Posterior cingulate gyrus (tissue), 11 donors: ENCODE data around the gene GALR2.

ENCODE experiments used
- DNase-seq, 10 donors: peaks; one replicate each; pipeline versions ENCODE4 v3.0.0 to v3.0.0-alpha.2; 2020 to 2021; ENCODE audit warnings: mixed read lengths in 3 of 10
- intact Hi-C: fragments of 100-400 bp; cut with DNase I; formaldehyde crosslinking; loops from one replicate; pipeline ENCODE4 v1.15.1; 2023

The GALR2 gene

GRCh38 chr17:76078860-76079534, 4.4 kb downstream of the GALR2 start, which contains the start of gene ZACN:
ZACN (plus strand) TSS chr17:76079182; CDS start chr17:76079265, 83 bp downstream.
- intact Hi-C loops, result no loop called here
- peak in 1 of 10 donors; percentile 72 for DNase-seq

- intact Hi-C loops, result no loop called here
- DNase-seq, result no peak
Measured at GRCh38 chr17:76079535-76079955, 5.0 kb downstream of the GALR2 start.

- intact Hi-C loops, result no loop called here
- DNase-seq, result peak in 2 of 10 donors; percentile 72 to 73
Measured at GRCh38 chr17:76079956-76080767, 5.6 kb downstream of the GALR2 start.

GRCh38 chr17:76080768-76081287, 6.2 kb downstream of the GALR2 start:
- no peak for DNase-seq
- intact Hi-C loops, result no loop called here

GRCh38 chr17:76081295-76082210, 7.0 kb downstream of the GALR2 start:
- peak in 2 of 10 donors; percentile 73 to 81 for DNase-seq
- intact Hi-C loops, result no loop called here

- peak in 2 of 10 donors; percentile 74 to 80 for DNase-seq
- intact Hi-C loops, result no loop called here
Measured at GRCh38 chr17:76082326-76083251, 8.0 kb downstream of the GALR2 start.

- intact Hi-C loops, result no loop called here
- DNase-seq, result peak in 2 of 10 donors; percentile 72 to 85
Measured at GRCh38 chr17:76083536-76084182, 9.1 kb downstream of the GALR2 start.

GRCh38 chr17:76085066-76085730, 10.6 kb downstream of the GALR2 start:
- DNase-seq, result peak in 2 of 10 donors; percentile 59 to 63

GRCh38 chr17:76085731-76086366, 11.3 kb downstream of the GALR2 start:
- intact Hi-C loops, result no loop called here
- peak in 2 of 10 donors; percentile 58 to 72 for DNase-seq

More at GRCh38 chr17:76085066-76085730, 10.6 kb downstream of the GALR2 start:
- intact Hi-C loops, result no loop called here

GRCh38 chr17:76086384-76086783, 11.8 kb downstream of the GALR2 start:
- peak in 2 of 10 donors; percentile 41 to 55 for DNase-seq
- intact Hi-C loops, result no loop called here

- peak in 1 of 10 donors; percentile 68 for DNase-seq
- intact Hi-C loops, result no loop called here
Measured at GRCh38 chr17:76087531-76087930, 12.9 kb downstream of the GALR2 start.

- peak in 3 of 10 donors; percentile 37 to 70 (median 64) for DNase-seq
- intact Hi-C loops, result no loop called here
Measured at GRCh38 chr17:76088041-76088867, 13.7 kb downstream of the GALR2 start.

GRCh38 chr17:76088868-76089576, 14.4 kb downstream of the GALR2 start:
- intact Hi-C loops, result no loop called here

GRCh38 chr17:76089680-76090516, 15.3 kb downstream of the GALR2 start:
- peak in 3 of 10 donors; percentile 51 to 70 (median 68) for DNase-seq
- intact Hi-C loops, result no loop called here

More at GRCh38 chr17:76088868-76089576, 14.4 kb downstream of the GALR2 start:
- peak in 3 of 10 donors; percentile 67 to 83 (median 71) for DNase-seq
